ENCODE measurements around the gene TMPRSS11E.
"Not testable (repeated sequence)": the region's sequence is repeated elsewhere in the genome, so short reads cannot be mapped to it uniquely, and the experiment has no call there.

Gene TMPRSS11E, protein sequence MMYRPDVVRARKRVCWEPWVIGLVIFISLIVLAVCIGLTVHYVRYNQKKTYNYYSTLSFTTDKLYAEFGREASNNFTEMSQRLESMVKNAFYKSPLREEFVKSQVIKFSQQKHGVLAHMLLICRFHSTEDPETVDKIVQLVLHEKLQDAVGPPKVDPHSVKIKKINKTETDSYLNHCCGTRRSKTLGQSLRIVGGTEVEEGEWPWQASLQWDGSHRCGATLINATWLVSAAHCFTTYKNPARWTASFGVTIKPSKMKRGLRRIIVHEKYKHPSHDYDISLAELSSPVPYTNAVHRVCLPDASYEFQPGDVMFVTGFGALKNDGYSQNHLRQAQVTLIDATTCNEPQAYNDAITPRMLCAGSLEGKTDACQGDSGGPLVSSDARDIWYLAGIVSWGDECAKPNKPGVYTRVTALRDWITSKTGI

DNA sequence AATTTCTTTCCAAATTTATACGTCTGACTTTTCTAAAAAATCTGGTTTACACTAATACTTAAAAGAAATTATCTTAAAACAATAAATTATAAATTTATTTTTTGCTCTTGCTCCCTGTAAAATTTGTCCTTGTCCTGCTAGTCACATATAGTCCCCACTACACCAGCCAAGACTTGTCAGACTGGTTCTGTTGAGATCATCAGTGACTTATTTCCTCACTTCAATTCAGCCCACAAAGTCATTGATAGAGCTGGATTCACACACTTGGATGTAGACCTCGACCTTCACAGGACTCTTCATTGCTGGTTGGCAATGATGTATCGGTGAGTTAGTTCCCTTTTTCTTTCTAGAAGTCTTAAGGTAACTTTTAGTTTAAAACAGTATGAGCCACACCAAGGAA, at the start of gene TMPRSS11E:
Gene TMPRSS11E (plus strand): TSS at position 263 of the 400 bp plus-strand sequence. CDS start 50 bp downstream, at position 313.
- DNase-seq (ENCODE audit: low spot score) = no peak

DNA sequence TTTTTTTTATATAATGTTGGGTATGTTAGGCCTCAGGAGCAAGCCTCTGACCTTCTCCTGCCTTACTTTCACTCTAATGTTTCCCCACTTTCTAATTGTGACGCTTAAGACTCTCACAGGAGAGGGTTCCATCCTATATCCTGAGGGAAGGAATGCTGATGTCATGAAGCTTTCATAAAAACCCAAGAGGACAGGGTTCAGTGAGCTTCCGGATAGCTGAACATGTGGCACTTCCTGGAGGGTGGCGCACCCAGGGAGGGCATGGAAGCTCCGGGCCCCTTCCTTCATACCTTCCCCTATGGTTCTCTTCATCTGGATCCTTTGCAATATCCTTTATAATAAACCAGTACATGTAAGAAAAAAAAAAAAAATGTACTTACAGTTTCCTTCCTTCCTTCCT, 48.0 kb upstream of the TMPRSS11E start:
- no peak for DNase-seq (ENCODE audit: low spot score)

DNA sequence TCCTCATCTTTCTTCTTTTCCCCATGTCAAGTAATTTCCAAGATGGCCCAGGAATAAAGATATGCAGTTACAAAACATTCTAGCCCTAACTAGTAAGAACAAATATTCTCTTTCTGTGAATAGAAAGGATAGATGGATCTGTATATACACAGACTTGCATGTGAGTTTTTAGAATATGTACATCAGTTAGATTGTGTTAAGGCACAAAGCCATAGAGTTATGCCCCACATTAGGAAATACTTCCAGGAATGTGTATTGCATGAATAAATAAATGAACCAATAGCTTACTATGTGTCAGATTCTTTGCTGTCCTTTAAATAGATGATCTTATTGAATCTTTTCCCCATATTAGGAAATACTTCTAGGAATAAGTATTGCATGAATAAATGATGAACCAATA, 46.0 kb upstream of the TMPRSS11E start:
- DNase-seq (ENCODE audit: low spot score) = no peak

DNA sequence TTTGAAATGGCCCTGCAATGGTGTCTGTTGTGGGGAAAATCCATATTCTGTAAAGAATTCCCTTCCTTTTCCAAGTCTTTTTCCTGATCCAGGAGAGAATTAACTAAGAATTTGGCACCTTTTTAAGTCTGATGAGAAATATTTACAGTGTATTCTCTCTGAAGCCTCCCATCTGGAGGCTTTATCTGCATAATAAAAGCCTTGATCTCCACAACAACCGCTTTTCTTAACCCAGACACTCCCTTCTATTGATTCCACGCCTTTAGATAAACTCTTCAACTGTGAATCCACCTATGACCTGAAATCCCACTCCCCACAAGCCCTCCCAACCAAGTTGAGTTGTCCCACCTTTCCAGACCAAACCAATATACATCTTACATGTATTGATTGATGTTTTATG, 43.1 kb upstream of the TMPRSS11E start:
- DNase-seq (ENCODE audit: low spot score) = no peak

DNA sequence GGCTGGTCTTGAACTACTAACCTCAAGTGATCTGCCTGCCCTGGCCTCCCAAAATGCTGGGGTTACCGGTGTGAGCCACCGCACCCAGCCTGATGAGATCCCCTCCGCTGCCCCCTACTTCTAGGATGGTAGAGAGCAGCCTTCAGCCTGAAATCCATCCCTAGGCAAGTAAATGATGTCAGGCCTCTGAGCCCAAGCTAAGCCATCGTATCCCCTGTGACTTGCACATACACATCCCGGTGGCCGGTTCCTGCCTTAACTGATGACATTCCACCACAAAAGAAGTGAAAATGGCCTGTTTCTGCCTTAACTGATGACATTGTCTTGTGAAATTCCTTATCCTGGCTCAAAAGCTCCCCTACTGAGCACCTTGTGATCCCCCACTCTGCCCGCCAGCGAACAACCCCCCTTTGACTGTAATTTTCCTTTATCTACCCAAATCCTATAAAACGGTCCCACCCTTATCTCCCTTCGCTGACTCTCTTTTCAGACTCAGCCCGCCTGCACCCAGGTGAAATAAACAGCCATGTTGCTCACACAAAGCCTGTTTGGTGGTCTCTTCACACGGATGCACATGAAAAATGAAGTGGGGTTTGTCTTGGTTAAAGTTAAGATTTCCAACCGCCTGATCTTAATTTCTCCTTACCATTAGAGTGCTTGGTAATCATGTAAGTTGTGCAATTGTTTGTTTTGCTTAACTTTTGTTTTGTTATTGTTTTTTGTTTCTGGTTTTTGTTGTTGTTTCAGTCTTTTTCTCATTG, 41.4 kb upstream of the TMPRSS11E start:
- not testable (repeated sequence) for DNase-seq (ENCODE audit: low spot score)

DNA sequence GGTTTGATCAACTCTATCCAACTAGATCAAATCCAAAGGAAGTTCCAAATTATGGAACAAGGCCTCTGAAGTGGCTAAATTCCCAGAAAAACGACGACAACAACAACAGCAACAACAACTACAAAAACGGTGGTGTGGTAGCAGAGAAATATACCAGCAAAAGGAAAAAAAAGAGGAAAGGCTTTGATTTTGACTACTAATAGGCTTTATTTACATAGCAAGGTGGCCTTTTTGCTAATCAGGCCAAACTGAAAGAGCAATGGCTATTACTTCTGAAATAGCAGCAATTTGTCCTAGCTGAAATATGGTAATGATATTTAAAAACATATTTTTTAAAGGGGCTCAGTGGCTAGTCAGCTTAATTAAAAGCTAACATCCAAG, 40.8 kb upstream of the TMPRSS11E start:
- no peak for DNase-seq (ENCODE audit: low spot score)

DNA sequence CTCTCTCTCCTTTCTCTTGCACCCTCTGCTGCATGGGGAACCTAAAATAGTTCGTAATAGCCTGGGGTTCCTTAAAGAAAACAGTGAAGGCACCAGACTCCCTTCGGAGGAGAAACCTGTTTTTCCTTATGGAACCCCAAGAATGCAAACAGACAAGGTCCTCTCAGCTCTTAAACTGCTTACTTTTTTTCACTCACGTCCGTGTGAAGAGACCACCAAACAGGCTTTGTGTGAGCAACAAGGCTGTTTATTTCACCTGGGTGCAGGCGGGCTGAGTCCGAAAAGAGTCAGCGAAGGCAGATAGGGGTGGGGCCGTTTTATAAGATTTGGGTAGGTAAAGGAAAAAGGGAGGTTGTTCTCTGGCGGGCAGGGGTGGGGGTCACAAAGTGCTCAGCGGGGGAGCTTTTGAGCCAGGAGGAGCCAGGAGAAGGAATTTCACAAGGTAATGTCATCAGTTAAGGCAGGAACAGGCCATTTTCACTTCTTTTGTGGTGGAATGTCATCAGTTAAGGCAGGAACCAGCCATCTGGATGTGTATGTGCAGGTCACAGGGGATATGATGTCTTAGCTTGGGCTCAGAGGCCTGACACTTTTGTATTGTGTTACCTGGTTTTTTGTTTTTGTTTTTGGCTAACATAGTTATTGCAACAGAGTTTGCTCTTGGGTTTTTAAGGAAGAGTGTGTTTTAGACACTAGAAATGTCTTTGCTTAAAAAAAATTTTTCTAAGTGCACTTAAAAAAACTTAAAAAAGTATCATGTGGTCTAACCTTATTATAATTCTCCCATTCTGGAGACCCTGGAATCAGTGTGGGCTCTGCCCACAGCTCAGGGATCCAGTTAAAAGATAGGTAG, 40.0 kb upstream of the TMPRSS11E start:
- DNase-seq (ENCODE audit: low spot score) = not testable (repeated sequence)

DNA sequence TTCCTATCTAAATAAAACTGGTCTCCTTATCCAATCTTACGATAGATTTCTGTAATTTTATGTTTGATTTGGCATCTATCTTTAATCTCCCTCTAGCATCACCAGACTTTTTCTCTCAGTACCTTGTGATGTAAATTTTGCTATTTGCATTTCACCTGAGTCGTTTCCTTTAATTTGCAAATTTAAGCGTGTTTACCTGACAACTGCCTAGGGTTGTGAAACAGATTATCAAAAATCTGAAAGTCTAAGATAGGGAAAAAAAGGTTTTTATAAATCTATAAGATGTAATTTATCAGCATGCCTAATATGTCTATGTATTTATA, 39.4 kb upstream of the TMPRSS11E start:
- no peak for DNase-seq (ENCODE audit: low spot score)

DNA sequence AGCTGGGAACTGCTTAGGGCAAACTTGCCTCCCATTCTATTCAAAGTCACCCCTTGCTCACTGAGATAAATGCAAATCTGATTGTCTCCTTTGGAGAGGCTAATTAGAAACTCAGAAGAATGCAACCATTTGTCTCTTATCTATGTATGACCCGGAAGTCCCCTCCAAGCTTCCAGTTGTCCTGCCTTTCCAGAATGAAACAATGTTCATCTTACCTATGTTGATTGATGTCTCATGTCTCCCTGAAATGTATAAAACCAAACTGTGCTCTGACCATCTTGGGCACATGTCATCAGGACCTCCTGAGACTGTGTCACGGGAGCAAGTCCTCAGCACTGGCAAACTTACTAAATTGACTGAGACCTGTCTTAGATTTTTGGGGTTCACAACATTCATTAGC, 37.1 kb upstream of the TMPRSS11E start:
- no peak for DNase-seq (ENCODE audit: low spot score)

DNA sequence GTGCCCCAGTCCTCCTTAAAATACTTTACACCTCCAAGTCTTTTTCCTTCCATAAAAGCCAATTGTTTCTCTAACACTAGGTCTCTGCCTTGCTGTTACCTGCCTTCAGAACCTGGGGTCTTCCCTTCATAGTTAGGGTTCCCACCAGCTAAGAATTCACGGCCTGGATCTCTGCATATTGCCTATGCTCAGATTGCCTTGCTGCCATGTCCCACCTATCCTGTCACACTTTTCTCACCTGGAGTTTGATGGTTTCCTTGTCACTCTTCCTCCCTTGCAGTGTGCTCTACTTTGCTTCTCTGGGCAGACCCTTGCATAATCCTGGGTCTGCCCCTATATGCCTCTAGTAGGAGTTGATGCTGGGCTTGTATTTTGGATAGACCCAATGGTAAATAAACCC, 36.6 kb upstream of the TMPRSS11E start:
- no peak for DNase-seq (ENCODE audit: low spot score)

DNA sequence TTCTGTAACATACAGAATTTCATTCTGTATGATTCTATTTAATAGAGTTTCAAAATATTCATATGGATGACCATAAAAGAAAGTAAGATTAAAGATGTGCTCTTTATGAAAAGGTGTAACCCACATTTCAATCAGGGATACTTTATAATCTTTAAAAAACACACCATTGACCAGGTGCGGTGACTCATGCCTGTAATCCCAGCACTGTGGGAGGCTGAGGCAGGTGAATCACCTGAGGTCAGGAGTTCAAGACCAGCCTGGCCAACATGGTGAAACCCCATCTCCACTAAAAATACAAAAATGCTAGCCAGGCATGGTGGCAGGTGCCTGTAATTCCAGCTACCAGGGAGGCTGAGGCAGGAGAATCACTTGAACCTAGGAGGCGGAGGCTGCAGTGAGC, 35.2 kb upstream of the TMPRSS11E start:
- DNase-seq (ENCODE audit: low spot score) = not testable (repeated sequence)

DNA sequence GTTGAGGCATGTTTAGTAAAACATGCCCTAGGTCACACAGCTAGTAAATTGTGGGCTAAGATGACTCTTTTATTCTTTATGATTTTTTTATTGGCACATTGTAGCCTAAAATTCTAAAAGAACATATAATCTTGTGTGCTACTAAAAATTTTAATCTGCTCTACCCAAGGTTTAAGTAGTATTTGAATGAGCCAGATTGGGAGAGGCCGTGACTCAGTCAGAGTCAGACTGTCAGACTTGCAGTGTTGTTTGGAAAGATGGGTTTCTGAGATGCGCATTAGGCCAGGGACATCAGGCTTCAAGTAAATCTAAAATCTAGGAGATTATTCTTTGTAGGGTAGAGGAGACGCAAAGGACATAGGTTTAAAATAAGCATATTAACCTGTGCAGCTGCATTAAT, 30.7 kb upstream of the TMPRSS11E start:
- no peak for DNase-seq (ENCODE audit: low spot score)

DNA sequence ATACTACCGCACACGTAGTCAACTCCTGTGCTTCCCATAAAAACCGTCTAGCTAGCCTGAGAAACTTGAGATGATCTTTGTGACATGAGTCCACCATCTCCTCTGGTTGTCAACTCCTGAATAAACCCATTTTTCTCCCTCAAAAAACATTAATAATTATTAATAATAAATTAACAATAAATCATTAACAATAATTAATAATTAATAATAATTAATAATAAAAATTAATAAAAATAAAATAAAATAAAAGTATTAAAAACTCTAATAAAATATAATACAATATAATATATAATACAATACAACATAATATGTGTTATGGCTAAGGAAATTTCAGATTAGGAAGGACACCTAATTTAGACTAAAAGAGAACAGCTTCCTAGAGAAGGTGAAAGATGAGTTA, 20.7 kb upstream of the TMPRSS11E start:
- DNase-seq (ENCODE audit: low spot score) = no peak

DNA sequence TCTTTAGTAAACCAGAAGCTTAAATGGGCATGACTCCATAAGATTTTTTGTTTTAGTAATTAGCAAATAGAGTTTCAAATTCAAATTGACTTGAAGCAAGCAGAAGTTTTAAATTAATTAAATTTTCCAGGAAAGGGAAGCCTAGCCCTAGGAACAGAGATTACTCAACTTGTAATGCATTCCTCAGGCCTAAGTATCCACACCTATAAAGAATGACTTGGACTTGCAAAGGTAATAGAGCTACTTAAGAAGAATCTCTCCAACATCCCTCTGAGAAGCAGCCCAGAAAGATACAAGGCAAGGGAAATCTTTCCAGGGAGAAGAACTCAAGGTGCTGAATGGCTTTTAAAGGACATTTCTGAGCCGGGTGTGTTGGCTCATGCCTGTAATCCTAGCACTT, 16.9 kb upstream of the TMPRSS11E start:
- DNase-seq (ENCODE audit: low spot score) = no peak

DNA sequence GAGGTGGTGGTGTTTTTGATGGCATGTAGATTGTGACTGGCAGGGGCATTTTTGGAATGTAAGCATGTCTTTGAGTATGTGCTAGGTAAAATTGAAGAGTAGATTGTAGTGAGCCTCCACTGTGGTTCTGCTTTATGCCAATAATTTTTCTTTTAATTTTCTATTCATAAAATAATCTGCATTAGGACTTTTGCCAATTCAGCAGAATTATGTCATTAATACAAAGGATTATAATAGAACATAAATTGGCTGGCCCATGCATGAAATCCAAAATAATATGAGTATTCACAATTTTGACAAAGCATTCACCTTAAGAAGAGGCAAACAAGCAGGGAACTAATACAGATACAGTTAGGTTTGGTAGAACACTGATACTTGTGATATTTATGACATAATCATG, 14.9 kb upstream of the TMPRSS11E start:
- DNase-seq (ENCODE audit: low spot score) = no peak

DNA sequence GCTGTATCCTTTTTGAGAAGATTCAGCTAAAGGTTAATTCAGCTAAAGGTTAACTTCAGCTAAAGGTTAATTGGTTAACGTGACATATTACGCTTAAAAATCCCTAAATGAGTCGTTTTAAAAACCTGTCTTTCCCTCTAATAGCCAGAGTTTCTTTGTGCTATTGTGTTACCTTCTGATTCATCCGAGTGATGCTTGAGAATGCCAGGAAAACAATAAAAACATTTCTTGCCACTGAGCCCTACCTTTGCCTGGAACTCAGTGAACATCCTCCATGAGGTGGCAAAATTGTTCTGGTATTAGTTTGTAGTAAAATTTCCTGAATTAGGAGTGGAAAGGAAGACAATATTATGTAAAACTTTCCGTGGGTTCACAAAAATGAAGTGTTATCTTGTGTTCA, 13.7 kb upstream of the TMPRSS11E start:
- no peak for DNase-seq (ENCODE audit: low spot score)

DNA sequence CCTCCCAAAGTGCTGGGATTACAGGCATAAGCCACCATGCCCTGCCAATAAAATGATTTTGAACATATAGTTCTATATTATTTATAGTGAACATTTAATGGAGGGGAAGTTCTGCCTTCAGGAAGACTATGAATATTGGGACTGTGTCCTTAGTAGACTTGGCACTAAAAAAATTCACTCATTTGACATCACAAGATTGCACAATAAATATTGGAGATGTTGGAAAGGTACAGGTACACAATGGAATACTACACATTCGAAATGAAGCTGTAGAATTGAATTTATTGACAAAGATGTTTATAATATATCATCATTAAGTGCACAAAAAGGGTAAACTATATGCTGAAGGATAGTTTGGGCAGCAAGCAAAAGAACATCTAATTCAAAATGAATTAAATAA, 13.0 kb upstream of the TMPRSS11E start:
- no peak for DNase-seq (ENCODE audit: low spot score)

DNA sequence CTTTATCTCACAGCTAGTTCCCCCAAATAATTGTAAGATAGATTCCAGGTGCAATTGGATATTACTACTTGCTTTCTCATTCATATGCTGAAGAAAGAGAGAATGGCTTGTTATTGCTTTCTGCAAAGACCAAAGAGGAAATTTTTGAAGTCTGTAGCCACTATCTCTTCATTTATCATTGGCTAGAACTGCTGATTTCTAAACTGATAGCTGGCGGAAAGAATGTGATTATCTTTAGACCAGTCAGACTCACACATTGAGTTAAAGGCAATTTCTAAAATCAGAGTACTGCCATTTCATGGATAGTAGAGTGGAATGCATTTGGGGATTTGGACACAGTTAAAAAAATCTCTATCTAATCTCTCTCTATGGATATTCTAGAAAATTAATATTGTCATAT, 12.4 kb upstream of the TMPRSS11E start:
- no peak for DNase-seq (ENCODE audit: low spot score)

DNA sequence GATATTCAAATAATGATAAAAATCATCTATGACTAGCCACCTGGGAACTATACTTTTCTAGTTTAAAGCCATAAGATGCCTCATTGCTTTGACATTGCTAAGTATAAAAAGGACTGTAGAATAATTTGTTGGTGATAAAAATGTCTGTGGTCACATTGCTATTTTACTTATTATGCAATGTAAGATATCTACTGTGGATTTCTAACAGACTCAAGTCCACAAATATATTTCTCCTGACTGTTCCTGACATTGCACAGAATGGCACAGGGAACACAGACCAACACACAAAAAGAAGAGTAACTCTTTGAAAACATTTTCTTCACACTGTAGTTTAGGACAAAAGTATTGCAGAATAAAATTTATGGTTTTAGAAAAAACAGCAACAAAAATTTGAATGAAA, 2.2 kb upstream of the TMPRSS11E start:
- DNase-seq (ENCODE audit: low spot score) = no peak

DNA sequence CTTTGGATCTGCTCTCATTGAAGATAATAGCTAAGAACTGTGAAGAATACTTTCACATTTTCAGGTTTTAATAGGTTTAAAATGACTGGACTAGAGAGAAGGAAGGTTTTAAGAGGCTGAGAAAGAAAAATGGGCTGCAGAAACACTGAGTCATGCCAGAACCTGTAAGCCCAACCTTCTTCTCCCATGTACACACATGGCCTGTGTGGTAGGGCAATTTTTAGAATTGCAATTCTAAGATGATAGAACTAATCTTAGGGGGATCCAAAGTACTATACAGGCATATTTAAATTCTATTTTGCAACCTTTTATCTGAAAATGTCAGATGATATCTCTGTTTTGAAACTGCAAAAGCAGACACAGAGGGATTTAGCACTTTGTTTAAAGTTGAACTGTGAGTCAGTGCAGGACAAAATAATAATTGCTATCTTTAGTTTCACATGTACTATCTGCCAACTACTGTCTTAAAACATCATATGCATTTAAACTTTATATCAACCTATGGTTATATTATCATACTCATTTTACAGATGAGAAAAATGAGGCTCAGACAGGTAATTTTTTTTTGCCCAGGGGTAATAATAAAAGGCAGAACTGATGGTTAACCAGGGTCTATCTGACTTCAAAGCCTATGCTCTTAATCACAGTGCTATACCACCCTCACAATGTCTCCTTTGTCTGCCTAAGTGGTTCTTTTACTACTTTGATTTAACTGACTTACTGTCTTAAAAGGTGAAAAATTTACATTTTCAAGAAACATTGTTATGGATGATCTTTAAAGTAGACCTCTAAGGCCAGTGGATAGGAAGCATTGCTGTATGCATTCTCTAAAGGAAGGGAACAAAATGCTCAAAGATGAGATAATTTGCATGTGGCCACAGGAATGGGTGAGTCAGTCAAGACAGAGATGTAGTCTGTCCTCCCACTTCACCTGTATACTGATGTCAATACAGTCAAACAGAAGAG, 4.3 kb downstream of the TMPRSS11E start:
- no peak for DNase-seq (ENCODE audit: low spot score)

DNA sequence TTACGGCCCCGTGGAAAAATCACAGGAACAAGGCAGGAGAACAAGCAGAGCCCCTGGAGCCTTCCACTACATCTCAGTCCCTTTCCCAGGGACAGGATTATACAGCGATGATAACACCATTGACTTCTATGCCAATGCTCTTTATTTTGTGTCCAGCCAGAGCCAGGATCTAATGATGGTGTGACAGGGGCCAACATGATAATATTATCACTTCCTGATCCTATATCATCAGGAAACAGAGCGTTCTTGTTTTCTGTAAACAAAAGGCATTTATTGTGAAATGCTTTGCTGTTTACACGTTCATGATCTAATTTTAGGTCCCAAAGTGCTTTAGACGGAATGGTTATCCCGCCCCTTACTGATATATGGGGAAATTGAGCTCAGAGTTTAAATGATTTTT, 12.8 kb downstream of the TMPRSS11E start:
- DNase-seq (ENCODE audit: low spot score) = no peak

DNA sequence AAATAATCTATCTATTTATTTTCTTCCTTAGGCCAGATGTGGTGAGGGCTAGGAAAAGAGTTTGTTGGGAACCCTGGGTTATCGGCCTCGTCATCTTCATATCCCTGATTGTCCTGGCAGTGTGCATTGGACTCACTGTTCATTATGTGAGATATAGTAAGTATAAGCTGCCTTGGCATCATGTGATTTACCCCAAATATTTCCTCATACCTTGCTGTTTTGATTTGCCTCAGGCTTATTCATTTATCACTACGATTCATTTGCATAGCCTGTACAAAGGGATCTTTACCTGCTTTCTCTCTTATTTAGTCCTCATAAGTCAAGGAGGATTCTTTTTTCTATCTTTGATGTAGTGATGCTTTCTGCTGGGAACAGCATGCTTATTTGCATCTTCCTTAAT, 14.5 kb downstream of the TMPRSS11E start:
- no peak for DNase-seq (ENCODE audit: low spot score)

Data from HuH-7.5 (cell line).